NAMALWA (cell line): ENCODE results near the gene GNGT2.
"Not testable (repeated sequence)": the region's sequence is repeated elsewhere in the genome, so short reads cannot be mapped to it uniquely, and the experiment has no call there.

ENCODE experiments used
- DNase-seq: peaks from one replicate; pipeline ENCODE4 v3.0.0-alpha.2; 2015; ENCODE audit warnings: low spot score

GNGT2 gene

GRCh38 chr17:49203796-49204195 lies 6.6 kb downstream of the GNGT2 start:
- DNase-seq, result no peak

GRCh38 chr17:49201481-49201927 lies 8.9 kb downstream of the GNGT2 start:
- no peak for DNase-seq

GRCh38 chr17:49200423-49201083 lies 9.8 kb downstream of the GNGT2 start:
- DNase-seq, result no peak

- DNase-seq, result no peak
Observed at GRCh38 chr17:49198211-49198610, 12.2 kb downstream of the GNGT2 start.

DNA sequence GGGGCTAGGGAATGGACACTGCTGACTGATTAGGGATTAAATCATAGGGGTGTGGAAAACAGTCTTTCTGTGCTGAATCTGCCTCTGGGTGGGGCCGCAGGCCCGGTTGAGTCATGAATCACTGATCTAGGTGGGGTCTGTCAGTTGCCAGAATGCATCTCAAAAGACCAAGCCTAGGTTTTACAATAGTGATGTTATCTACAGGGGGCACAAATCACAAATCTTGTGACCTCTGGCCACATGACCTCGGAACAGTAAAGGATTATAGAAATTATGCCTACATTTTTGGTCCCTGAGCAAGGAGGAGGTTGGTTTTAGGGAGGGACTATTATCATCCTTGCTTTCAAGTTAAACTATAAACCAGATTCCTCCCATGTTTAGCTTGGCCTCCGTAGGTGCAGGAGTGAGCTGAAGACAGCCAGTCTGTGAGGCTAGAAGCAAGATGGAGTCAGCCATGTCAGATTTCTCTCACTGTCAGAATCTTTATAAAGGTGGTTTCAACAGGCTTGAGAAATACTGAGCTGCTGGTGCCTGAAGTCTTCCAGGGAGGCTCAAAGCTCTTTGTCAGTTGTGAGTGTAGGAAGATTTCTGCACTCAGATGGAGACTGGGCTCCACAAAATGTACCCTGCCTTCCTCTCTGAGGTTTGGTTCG lies 12.9 kb downstream of the GNGT2 start:
- no peak for DNase-seq

GRCh38 chr17:49196520-49196919 lies 13.9 kb downstream of the GNGT2 start:
- no peak for DNase-seq

DNA sequence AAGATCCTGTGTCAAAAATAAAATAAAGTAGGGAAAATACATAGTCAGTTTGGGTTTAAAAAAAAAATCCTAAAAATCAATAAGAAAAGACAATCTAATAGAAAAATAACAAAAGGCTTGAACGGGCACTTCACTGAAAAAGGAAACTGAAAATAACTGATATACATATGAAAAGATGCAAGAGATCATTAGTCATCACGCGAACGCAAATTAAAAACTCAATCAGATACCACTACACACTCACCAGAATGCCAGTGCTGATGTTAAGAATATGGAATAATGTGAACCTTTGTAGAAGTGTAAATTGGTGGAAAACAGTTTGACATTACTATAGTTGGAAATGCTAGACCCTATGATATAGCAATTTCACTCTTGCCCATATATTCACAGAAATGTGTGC lies 14.6 kb downstream of the GNGT2 start:
- no peak for DNase-seq

DNA sequence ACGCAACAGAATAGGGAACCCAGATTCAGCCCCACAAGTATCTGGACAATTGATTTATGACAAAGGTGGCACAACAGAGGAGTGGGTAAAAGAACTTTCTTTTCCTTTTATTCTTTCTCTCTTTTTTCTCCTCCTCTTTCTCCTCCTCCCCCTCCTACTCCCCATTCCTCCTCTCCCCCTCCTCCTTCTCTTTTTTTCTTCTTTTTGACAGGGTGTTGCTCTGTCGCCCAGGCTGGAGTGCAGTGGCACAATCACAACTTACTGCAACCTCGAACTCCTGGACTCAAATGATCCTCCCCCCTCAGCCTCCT lies 16.1 kb downstream of the GNGT2 start:
- no peak for DNase-seq

DNA sequence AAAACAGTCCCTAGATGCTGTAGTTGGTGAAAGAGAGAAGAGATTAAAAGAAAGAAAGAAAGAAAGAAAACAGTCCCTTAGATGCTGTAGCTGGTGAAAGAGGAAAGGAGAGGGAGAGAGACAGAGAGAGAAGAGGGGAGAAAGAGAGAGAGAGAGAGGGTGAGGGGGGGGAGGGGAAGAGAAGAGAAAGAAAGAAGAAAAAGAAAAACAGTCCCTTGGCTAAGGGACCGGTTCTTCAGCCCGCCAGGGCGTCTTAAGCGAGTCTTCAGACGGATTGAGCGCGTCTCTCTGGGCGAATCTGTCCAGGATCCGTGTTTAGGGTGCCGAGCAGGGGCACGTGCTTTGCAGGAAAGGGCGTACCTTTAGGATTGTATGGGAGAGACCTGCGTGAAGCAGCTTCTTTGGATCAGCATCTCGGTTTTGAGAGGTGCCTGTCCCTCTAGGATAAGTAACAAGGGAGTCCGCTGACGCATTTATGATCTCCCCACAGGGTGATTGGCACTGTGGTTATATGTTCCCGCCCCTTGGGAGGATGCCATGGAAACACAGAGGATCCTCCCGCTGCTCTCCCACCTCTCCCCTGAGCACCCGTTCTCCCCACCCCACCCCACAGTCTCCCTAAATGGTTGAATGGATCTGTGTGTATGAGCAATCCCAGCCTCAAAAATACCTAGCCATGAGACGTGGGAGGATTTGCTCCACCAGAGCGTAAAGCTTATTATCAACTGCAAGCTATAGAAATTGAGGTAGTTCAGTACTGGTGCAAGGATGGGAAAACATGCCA lies 16.7 kb downstream of the GNGT2 start:
- DNase-seq, result peak; percentile 64

GRCh38 chr17:49191917-49192741 lies 18.2 kb downstream of the GNGT2 start:
- peak; percentile 94 for DNase-seq

DNA sequence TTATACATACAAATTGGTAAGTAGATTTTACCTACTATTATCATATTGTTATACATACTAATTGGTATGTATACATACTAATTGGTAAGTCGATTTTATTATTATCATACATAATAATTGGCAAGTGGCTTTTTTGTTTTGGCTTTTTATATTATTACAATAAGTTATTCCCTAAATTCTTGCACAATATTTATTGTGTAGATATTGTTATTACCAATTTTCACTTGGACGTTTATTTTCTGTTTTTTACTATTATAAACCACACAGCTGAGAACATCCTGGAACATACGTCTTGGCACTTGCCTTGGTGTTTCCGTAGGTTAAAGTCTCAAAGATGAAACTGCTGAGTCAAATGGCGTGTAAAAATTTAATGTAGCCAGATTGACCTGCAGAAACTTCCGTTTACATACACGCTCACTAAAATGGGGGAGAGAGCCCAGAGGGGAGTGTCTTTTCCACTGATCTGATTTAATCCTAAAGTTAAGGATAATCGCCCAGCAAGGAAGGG lies 18.9 kb downstream of the GNGT2 start:
- no peak for DNase-seq

DNA sequence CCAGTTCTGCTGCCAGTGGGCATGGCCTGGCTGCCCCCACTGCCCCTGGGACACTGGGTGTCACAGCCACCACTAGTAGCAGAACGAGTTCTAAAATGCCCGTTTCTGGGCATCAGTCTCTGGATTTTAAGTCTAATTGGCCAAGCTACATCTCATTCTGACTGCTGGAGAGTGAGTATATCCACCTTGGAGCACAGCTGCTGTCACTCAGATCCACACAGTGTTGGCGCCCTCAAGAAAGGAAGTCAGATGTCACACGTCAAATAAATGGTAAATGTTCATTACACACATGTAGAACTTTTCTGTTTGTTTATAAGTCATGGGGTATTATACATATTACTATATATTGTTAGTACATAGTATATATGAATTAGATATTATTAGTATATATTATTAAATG lies 19.4 kb downstream of the GNGT2 start:
- peak; percentile 36 for DNase-seq

GRCh38 chr17:49187301-49187700 lies 23.1 kb downstream of the GNGT2 start:
- no peak for DNase-seq

- DNase-seq, result not testable (repeated sequence)
Observed at GRCh38 chr17:49185381-49185780, 25.0 kb downstream of the GNGT2 start.

GRCh38 chr17:49184522-49184921 lies 25.9 kb downstream of the GNGT2 start:
- not testable (repeated sequence) for DNase-seq

- DNase-seq, result no peak
Observed at GRCh38 chr17:49183801-49184200, 26.6 kb downstream of the GNGT2 start.

DNA sequence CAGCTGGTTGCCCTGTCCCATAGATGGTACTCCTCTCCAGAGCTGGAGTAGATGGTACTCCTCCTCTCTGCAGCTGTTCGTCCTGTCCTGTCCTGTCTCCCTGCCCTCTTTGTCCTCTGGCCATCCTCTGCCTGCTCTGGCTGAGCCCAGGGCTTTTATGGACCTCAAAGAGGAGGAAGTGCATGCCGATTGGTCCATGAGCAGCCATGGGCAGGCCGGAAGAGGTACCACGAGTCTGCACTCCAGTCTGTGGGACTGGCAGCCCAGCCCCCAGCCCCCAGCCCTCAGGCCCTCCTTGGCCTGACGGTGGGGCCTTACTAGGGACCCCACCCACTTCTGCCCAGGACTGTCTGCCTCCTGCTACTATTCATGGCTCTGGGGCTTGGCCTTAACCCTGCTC lies 27.0 kb downstream of the GNGT2 start:
- DNase-seq, result no peak

- DNase-seq, result no peak
Observed at GRCh38 chr17:49180998-49181635, 29.3 kb downstream of the GNGT2 start.

DNA sequence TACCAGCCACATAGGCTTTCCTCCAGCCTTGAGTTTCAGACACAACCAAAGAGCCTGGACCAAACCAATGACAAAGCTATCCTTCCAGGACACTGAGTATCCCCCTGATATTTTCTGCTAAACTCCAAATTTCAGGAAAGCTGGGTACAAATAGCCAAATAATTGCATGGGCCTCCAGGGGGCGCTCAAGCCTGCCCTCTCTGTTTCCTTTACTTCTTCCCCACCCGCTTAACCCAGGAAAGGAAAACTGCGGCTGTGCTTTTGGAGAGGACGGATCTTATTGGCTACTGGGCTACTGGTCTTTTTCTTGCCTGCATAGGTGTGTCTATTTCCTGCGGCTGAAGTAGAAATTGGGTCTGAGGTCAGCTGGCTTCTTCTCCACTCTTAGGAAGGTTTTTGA lies 30.1 kb downstream of the GNGT2 start:
- peak; percentile 69 for DNase-seq

DNA sequence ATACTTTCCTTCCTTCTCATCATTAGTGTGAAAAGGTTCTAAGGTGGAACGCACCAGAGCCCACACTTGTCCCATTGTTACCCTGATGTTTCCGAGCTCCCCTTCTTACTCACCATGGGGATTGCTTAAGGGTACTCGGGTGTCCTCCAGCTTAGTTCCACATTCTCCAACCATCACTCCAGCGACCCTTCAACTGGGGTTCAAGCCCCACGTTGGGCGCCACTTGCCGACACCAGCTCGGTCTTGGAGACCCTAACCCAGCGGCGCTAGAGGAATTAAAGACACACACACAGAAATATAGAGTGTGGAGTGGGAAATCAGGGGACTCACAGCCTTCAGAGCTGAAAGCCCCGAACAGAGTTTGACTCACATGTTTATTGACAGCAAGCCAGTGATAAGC lies 34.4 kb downstream of the GNGT2 start:
- not testable (repeated sequence) for DNase-seq

- DNase-seq, result not testable (repeated sequence)
Observed at GRCh38 chr17:49170711-49171110, 39.7 kb downstream of the GNGT2 start.

- no peak for DNase-seq
Observed at GRCh38 chr17:49170216-49170615, 40.2 kb downstream of the GNGT2 start.
